ENCODE data around the gene TAF11L2. TPM values are rescaled to one million over a fixed set of nuclear protein-coding genes. Genes with fewer than 3 reads are reported as not detected.
"Not testable (repeated sequence)": the region's sequence is repeated elsewhere in the genome, so short reads cannot be mapped to it uniquely, and the experiment has no call there.

Gene TAF11L2
- total RNA-seq, 1 experiment from 2014 or later: not detected

GRCh38 chr5:17487174-17487512, 10.9 kb upstream of the TAF11L2 start:
- CTCF ChIA-PET: no interaction called here
- in situ Hi-C loops (cut with HindIII; ENCODE audit: low pct_unique_long_range_greater_than_20kb, low sequenced_read_pairs): no loop called here
- no peak for DNase-seq (ENCODE audit: low read depth, low spot score)
- Histone ChIP-seq H3K36me3 (ENCODE audit: control insufficient read depth, insufficient read depth, low read length) (no peaks in the 10 kb centered on the region), H3K27me3 (ENCODE audit: control insufficient read depth, insufficient read depth, low read length) (no peaks in the 10 kb centered on the region), H3K9me3 (ENCODE audit: control insufficient read depth, insufficient read depth, low read depth, low read length) (no peaks in the 10 kb centered on the region), H3K27ac (ENCODE audit: low read length) (no peak overlapping the region), H3K4me3 (ENCODE audit: low read depth in 2 of 2, low read length in 2 of 2) (no peak overlapping the region), H3K4me1 (ENCODE audit: control insufficient read depth, insufficient read depth, low read length) (no peaks in the 10 kb centered on the region)
- intact Hi-C loops (cut with micrococcal nuclease; ENCODE audit: unreplicated experiment): no loop called here
- ATAC-seq: no peak
- BruUV-seq (replicated peaks): no TSS peak
- POLR2A ChIA-PET: no interaction called here
- TF ChIP-seq SIN3A (IDR thresholded peaks at IDR 0.05; ENCODE audit: borderline replicate concordance, insufficient read depth, low read depth, low read length) (no peak), TCF7L2 (IDR thresholded peaks at IDR 0.05; ENCODE audit: low read depth, low read length) (no peak), CTCF (IDR thresholded peaks at IDR 0.05) (no peak), POLR2AphosphoS5 (IDR thresholded peaks at IDR 0.05; ENCODE audit: low read depth, low read length) (no peak), REST (IDR thresholded peaks at IDR 0.05; ENCODE audit: insufficient read depth in 1 of 2, low read depth in 2 of 2, low read length in 1 of 2) (no peak)

- POLR2A ChIA-PET; H3K27me3 ChIP-seq (ENCODE audit: control insufficient read depth, insufficient read depth, low read length); in situ Hi-C loops (cut with HindIII; ENCODE audit: low pct_unique_long_range_greater_than_20kb, low sequenced_read_pairs); H3K4me3 ChIP-seq (ENCODE audit: low read depth in 2 of 2, low read length in 2 of 2); H3K36me3 ChIP-seq (ENCODE audit: control insufficient read depth, insufficient read depth, low read length); H3K4me1 ChIP-seq (ENCODE audit: control insufficient read depth, insufficient read depth, low read length); H3K9me3 ChIP-seq (ENCODE audit: control insufficient read depth, insufficient read depth, low read depth, low read length); BruUV-seq (replicated peaks); intact Hi-C loops (cut with micrococcal nuclease; ENCODE audit: unreplicated experiment); CTCF ChIA-PET; DNase-seq (ENCODE audit: low read depth, low spot score); H3K27ac ChIP-seq (ENCODE audit: low read length); ATAC-seq: not testable (repeated sequence)
Measured at GRCh38 chr5:17491257-17491656, 6.8 kb upstream of the TAF11L2 start.

- in situ Hi-C loops (cut with HindIII; ENCODE audit: low pct_unique_long_range_greater_than_20kb, low sequenced_read_pairs) (no loop called here), intact Hi-C loops (cut with micrococcal nuclease; ENCODE audit: unreplicated experiment) (no loop called here)
- CTCF ChIA-PET: no interaction called here
- POLR2A ChIA-PET: interaction anchor here (0.6 kb wide), 2 partner anchors 204 to 303 kb away, joined by 11 to 20 read pairs; no protein-coding TSS in a partner anchor
- Histone ChIP-seq H3K4me3 (ENCODE audit: low read depth in 2 of 2, low read length in 2 of 2) (no peak overlapping the region), H3K27ac (ENCODE audit: low read length) (no peak overlapping the region), H3K4me1 (ENCODE audit: control insufficient read depth, insufficient read depth, low read length) (no peaks in the 10 kb centered on the region), H3K36me3 (ENCODE audit: control insufficient read depth, insufficient read depth, low read length) (no peaks in the 10 kb centered on the region), H3K27me3 (ENCODE audit: control insufficient read depth, insufficient read depth, low read length) (no peaks in the 10 kb centered on the region), H3K9me3 (ENCODE audit: control insufficient read depth, insufficient read depth, low read depth, low read length) (no peaks in the 10 kb centered on the region)
- BruUV-seq (replicated peaks): no TSS peak
- TF ChIP-seq CTCF (IDR thresholded peaks at IDR 0.05) (no peak), SIN3A (IDR thresholded peaks at IDR 0.05; ENCODE audit: borderline replicate concordance, insufficient read depth, low read depth, low read length) (no peak), POLR2AphosphoS5 (IDR thresholded peaks at IDR 0.05; ENCODE audit: low read depth, low read length) (no peak), REST (IDR thresholded peaks at IDR 0.05; ENCODE audit: insufficient read depth in 1 of 2, low read depth in 2 of 2, low read length in 1 of 2) (no peak), TCF7L2 (IDR thresholded peaks at IDR 0.05; ENCODE audit: low read depth, low read length) (no peak)
- no peak for ATAC-seq
- no peak for DNase-seq (ENCODE audit: low read depth, low spot score)
Measured at GRCh38 chr5:17492770-17493169, 5.3 kb upstream of the TAF11L2 start.
